Spleen (tissue), 11 donors: Measurements from ENCODE around the gene MEI1. TPM values are rescaled to one million over a fixed set of nuclear protein-coding genes. Genes with fewer than 3 reads are reported as not detected.

Source experiments
- DNase-seq: peaks from one replicate; pipeline ENCODE4 v3.0.0-alpha.2; 2020
- H3K27ac ChIP-seq, 8 donors: fragments of 200-600 bp; sonication (generic) in 7 of 8; 1 replicate in 4 of 8; 2 replicates in 4 of 8; pipeline versions ENCODE4 v1.5.0 to v1.8.0; 2016 to 2021; ENCODE audit warnings: inconsistent platforms in 4 of 8, mild to moderate bottlenecking in 4 of 8, moderate library complexity in 1 of 8
- H3K27me3 ChIP-seq, 7 donors: fragments of 200-600 bp; sonication (generic) in 6 of 7; replicated peaks in 1 of 7; 1 replicate in 4 of 7; 2 replicates in 3 of 7; pipeline versions ENCODE4 v1.5.0 to v1.8.0; 2016 to 2021; ENCODE audit warnings: inconsistent platforms in 3 of 7, mild to moderate bottlenecking in 1 of 7
- H3K36me3 ChIP-seq, 6 donors: fragments of 200-600 bp; sonication (generic) in 5 of 6; 1 replicate in 4 of 6; 2 replicates in 2 of 6; pipeline versions ENCODE4 v1.5.0 to v1.8.0; 2016 to 2021; ENCODE audit warnings: inconsistent platforms in 2 of 6
- H3K4me1 ChIP-seq, 6 donors: fragments of 200-600 bp; sonication (generic) in 5 of 6; 1 replicate in 3 of 6; 2 replicates in 3 of 6; pipeline versions ENCODE4 v1.5.0 to v1.8.0; 2016 to 2021; ENCODE audit warnings: inconsistent platforms in 3 of 6
- H3K4me3 ChIP-seq, 8 donors: fragments of 200-600 bp; sonication (generic) in 7 of 8; 1 replicate in 4 of 8; 2 replicates in 4 of 8; pipeline versions ENCODE4 v1.5.0 to v1.8.0; 2016 to 2021; ENCODE audit warnings: inconsistent platforms in 4 of 8, mild to moderate bottlenecking in 4 of 8, moderate library complexity in 2 of 8
- H3K9me3 ChIP-seq, 8 donors: fragments of 200-600 bp; sonication (generic) in 7 of 8; 1 replicate in 4 of 8; 2 replicates in 4 of 8; pipeline versions ENCODE4 v1.5.0 to v1.8.0; 2016 to 2021; ENCODE audit warnings: inconsistent platforms in 4 of 8
- POLR2A ChIP-seq, 3 donors: fragments of 450-650 bp; IDR thresholded peaks; one replicate each; pipeline ENCODE4 v1.5.1; 2017; ENCODE audit warnings: antibody characterized with exemption in 3 of 3, mild to moderate bottlenecking in 1 of 3
- POLR2AphosphoS5 ChIP-seq, 3 donors: sonication (generic); formaldehyde crosslinking; IDR thresholded peaks; one replicate each; pipeline ENCODE4 v1.5.1; 2017; ENCODE audit warnings: antibody characterized with exemption in 3 of 3
- WGBS, 5 donors: extraction: QIAGEN DNeasy Blood & Tissue Kit in 3 of 5; methylation state at CpG; one replicate each; pipeline versions ENCODE4 v1.1.5 to v1.1.7; 2013 to 2018; 5-methylcytosine and 5-hydroxymethylcytosine counted together
- intact Hi-C: fragments of 100-400 bp; cut with DNase I; formaldehyde crosslinking; loops from one replicate; pipeline ENCODE4 v1.15.0; 2023; ENCODE audit warnings: low total_unique reads
- polyA plus RNA-seq, 3 donors: library from polyadenylated mRNA; stranded (reverse); fragments of 200-250 nt; gene quantifications; one replicate each; pipeline ENCODE4 v1.2.1, GENCODE V29; 2013
- total RNA-seq, 7 donors: library from RNA; depleted of rRNA in 3 of 7; stranded (reverse); fragments of >200 nt in 3 of 7; fragmentation: NEBNext Ultra II Directional in 4 of 7; extraction: Animal tissue kit (Norgen Biotek cat#: 25700) in 4 of 7; gene quantifications; one replicate each; pipeline versions ENCODE4 v1.1.0 to v1.2.1, GENCODE V29; 2016 to 2021
- TF ChIP-seq, protein P1 (sequence below), 11 experiments: fragments of 200-600 bp in 7 of 11; fragments of 450-650 bp in 4 of 11; sonication (generic) in 4 of 11; IDR thresholded peaks in 8 of 11; conservative IDR thresholded peaks in 3 of 11; 1 replicate in 7 of 11; 2 replicates in 4 of 11; pipeline versions ENCODE4 v1.4.0 to v1.8.0; 2016 to 2021; ENCODE audit warnings: antibody characterized with exemption in 11 of 11, inconsistent platforms in 4 of 11, mild to moderate bottlenecking in 1 of 11
- donor health status: healthy with polysubstance abuse.
- donor health status: DM: no; HTN: no; CAD: no; lungs with moderate emphysema.
- donor health status: DM: no; HTN: no; CAD: no.
- donor health status: Bipolar disorder and iron deficiency.
- donor health status: healthy.
- donor health status: DM: no; HTN: no; CAD: no.
- donor health status: DM: yes; HTN: yes; CAD: no.

Gene MEI1
- total and polyA plus RNA-seq, 10 donors = 17.7 to 56.5 (median 22.1) TPM

DNA sequence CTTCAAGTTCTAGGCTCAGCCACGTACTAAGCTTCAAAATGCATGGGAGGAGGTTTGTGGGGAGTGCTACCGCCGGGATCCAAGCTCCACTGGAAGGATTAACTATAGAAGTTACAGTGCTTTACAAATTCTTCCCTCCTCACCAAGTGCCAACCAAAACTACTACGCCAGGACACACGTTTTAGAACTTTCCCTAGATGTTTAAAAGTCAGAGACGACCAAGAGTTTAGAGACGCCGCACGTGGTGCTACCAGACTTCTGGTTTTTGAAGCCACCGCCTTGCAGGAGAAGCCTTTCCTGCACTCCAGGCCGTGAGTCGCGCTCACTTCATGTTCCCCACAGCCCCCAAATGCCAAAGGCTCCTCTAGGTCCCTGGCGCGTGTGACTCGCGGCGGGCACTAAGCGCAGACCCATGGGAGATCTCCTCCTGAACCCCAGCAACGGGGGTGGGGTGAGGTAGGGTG is 11.4 kb upstream of the MEI1 start:
- Histone ChIP-seq H3K4me1 (peaks cover 10 to 72% (median 31%) of the 10 kb centered on the region in 6 donors), H3K27ac (peak overlapping the region; percentile 89 to 99 (median 98)), H3K9me3 (no peaks in the 10 kb centered on the region), H3K36me3 (peaks cover 0 to 1% (median 0%) of the 10 kb centered on the region in 6 donors), H3K27me3 (no peaks in the 10 kb centered on the region), H3K4me3 (peak overlapping the region; percentile 66 to 87 (median 81))
- 0 to 2% (median 1%) methylated on average over 20 of the region's 20 CpGs for WGBS, 5 donors
- no peak for TF ChIP-seq POLR2A (IDR thresholded peaks at IDR 0.05)
- TF ChIP-seq, protein P1, sequence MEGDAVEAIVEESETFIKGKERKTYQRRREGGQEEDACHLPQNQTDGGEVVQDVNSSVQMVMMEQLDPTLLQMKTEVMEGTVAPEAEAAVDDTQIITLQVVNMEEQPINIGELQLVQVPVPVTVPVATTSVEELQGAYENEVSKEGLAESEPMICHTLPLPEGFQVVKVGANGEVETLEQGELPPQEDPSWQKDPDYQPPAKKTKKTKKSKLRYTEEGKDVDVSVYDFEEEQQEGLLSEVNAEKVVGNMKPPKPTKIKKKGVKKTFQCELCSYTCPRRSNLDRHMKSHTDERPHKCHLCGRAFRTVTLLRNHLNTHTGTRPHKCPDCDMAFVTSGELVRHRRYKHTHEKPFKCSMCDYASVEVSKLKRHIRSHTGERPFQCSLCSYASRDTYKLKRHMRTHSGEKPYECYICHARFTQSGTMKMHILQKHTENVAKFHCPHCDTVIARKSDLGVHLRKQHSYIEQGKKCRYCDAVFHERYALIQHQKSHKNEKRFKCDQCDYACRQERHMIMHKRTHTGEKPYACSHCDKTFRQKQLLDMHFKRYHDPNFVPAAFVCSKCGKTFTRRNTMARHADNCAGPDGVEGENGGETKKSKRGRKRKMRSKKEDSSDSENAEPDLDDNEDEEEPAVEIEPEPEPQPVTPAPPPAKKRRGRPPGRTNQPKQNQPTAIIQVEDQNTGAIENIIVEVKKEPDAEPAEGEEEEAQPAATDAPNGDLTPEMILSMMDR (IDR thresholded peaks at IDR 0.05 in 8 of 11, conservative IDR thresholded peaks at IDR 0.05 in 3 of 11) = no peak
- TF ChIP-seq POLR2AphosphoS5 (IDR thresholded peaks at IDR 0.05) = no peak
- peak; percentile 83 for DNase-seq
- intact Hi-C loops = no loop called here

DNA sequence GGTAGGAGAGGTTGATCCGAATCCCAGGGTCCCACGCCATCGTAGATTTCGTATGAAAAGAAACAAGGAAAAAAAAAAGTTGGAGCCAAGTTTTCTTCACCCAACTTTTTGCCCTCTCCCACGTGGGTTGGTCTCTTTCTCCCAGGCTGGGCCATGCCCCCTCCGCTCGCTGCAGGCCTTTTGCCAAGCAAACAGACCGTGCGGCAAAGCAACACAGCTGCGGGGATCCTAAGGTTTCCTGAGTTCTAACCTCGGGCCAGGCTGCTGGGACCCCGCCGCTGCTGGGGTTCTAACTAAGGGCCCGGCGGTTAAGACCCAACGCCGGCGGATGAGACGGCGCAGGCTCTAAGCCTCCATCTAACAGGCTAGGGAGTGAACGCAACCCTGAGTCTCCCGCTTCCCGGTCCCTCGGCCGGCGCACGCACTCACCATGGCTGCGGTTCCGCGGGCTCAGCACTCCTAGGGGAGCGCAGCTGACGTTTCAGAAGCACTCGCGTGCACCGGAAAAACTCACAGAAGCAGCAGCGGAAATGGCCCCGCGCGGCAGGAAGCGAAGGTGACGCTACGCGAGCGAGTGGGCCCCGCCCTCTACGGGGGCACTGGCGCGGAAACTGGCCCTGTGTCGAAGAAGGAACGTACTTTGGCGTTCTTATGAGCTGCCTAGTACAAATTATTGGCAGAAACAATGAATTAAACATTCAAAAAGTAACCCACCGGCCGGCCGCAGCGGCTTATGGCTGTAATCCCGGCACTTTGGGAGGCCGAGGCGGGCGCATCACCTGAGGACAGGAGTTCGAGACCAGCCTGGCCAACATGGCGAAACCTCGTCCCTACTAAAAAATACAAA is 10.7 kb upstream of the MEI1 start, which contains the start of gene SNU13:
SNU13 (minus strand) TSS at position 503 of the 847 bp plus-strand sequence; CDS start at position 432, 71 bp downstream.
- DNase-seq = peak; percentile 99
- H3K36me3 ChIP-seq = peaks cover 0 to 8% (median under 1%) of the 10 kb centered on the region in 6 donors
- no peaks in the 10 kb centered on the region for H3K9me3 ChIP-seq
- intact Hi-C loops = no loop called here
- H3K4me3 ChIP-seq = peak within 1 kb of the TSS; percentile 66 to 87 (median 81)
- no peaks in the 10 kb centered on the region for H3K27me3 ChIP-seq
- peak within 1 kb of the TSS; percentile 89 to 99 (median 98) for H3K27ac ChIP-seq
- H3K4me1 ChIP-seq = peaks cover 9 to 66% (median 28%) of the 10 kb centered on the region in 6 donors
- WGBS, 5 donors = 0 to 1% (median 1%) methylated on average over 34 to 62 of the region's 62 CpGs
- TF ChIP-seq, protein P1 (IDR thresholded peaks at IDR 0.05 in 8 of 11, conservative IDR thresholded peaks at IDR 0.05 in 3 of 11) = peak in 7 of 11 experiments; percentile 8 to 49 (median 24)
- TF ChIP-seq POLR2AphosphoS5 (IDR thresholded peaks at IDR 0.05) (peak; percentile 98 to 99 (median 99)), POLR2A (IDR thresholded peaks at IDR 0.05) (peak; percentile 39 to 81 (median 71))

DNA sequence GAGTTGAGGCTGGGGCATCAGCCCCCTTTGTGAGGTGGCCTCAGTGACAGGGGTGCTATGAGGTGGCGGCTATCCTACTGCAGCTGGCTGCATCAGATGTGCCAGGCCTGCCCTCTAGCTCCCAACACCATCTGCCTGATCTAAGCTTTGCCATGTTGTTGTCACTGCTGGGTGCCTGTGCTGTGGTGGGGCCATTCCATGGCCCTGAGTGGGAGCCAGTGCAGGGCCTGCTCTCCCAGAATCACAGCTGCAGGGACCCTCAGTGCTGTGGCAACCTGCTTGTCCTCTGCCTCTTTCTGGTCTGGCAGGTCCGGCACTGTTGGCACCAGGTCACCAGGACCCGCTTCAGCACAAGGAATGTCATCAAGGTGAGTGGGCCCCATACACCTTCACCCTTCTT is 8.8 kb upstream of the MEI1 start:
- no peaks in the 10 kb centered on the region for H3K27me3 ChIP-seq
- peak overlapping the region in 4 of 8 donors; percentile 22 to 99 (median 40) for H3K27ac ChIP-seq
- H3K4me1 ChIP-seq = peaks cover 9 to 49% (median 28%) of the 10 kb centered on the region in 6 donors
- no peak overlapping the region for H3K4me3 ChIP-seq
- TF ChIP-seq, protein P1 (IDR thresholded peaks at IDR 0.05 in 8 of 11, conservative IDR thresholded peaks at IDR 0.05 in 3 of 11) = no peak
- TF ChIP-seq POLR2A (IDR thresholded peaks at IDR 0.05) = no peak
- no peak for TF ChIP-seq POLR2AphosphoS5 (IDR thresholded peaks at IDR 0.05)
- DNase-seq = peak; percentile 73
- intact Hi-C loops = no loop called here
- no peaks in the 10 kb centered on the region for H3K9me3 ChIP-seq
- H3K36me3 ChIP-seq = peaks cover 0 to 21% (median 3%) of the 10 kb centered on the region in 6 donors
- 83 to 100% (median 96%) methylated on average over 1 to 3 of the region's 3 CpGs for WGBS, 5 donors

DNA sequence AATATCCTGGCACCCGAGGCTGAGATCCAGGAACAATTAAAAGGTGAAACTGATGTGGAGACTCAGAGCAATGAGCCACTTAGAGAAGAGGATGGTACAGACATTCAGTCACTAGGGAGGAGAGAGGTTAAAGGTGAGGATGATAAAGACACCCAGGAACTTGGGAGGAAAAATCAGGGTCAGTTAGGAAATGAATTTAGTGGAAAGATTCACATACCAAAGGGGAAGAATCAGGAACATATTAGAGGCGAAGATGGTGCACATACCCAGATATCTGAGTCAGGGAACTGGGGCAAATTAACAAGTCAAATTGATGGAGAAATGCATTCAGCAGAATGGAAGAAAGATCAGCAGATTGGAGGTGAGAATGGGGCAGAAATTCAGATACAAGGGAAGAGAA is 4.1 kb upstream of the MEI1 start:
- peaks cover 0 to 21% (median 3%) of the 10 kb centered on the region in 6 donors for H3K36me3 ChIP-seq
- no peaks in the 10 kb centered on the region for H3K9me3 ChIP-seq
- intact Hi-C loops = loop anchor here (5.0 kb wide), 1 partner anchor 247 kb away; no protein-coding TSS in a partner anchor
- TF ChIP-seq POLR2A (IDR thresholded peaks at IDR 0.05) (no peak), POLR2AphosphoS5 (IDR thresholded peaks at IDR 0.05) (no peak)
- TF ChIP-seq, protein P1 (IDR thresholded peaks at IDR 0.05 in 8 of 11, conservative IDR thresholded peaks at IDR 0.05 in 3 of 11) = no peak
- H3K27ac ChIP-seq = no peak overlapping the region
- no peak for DNase-seq
- peaks cover 15 to 36% (median 22%) of the 10 kb centered on the region in 6 donors for H3K4me1 ChIP-seq
- H3K4me3 ChIP-seq = no peak overlapping the region
- WGBS, 5 donors = 82 to 90% (median 85%) methylated on average over 2 of the region's 2 CpGs
- no peaks in the 10 kb centered on the region for H3K27me3 ChIP-seq
